ENCODE measurements around the gene PPP1R18.

PPP1R18 gene

DNA sequence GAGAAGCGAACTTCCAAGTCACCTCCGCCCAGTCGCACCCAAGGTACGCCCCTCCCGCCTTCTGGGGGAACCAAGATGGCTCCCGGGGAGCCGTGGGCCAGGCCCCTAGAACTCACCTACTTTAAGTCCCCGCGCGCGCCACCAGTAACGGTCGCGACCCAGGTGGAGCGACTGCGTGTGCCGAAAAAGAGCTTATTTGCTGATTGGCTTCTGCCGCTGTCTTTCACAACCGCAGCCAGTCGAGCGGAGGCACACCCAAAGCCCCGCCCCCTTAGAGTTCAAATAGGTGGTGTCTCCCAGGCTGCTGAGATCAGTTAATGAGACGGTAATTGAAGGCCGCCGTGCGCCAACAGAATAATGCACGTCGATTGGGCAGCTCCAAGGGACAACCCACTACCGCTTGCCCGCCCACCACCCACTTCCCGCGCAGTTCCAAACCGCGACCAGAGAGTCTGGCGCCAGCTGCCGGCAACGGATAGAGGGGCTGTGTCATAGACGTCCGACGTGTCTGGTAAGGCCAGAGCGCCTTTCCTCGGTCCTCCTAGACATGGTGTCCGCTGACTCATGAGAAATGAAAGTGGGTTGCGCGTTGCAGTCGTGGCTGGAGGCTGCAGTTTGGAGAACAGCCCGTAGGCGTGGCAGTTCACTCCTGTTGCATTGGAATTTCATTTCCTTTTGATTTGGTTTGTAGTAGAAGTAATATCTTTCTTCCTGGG lies 30.8 kb upstream of the PPP1R18 start, which contains the start of gene MDC1:
MDC1 (minus strand) TSS at position 153 of the 716 bp plus-strand sequence. CDS start 2,106 bp downstream, outside the sequence.
- Histone ChIP-seq H3K27me3 (ENCODE audit: insufficient read depth, low read length) (no peaks in the 10 kb centered on the region), H3K36me3 (ENCODE audit: insufficient read depth, low read depth, low read length) (peaks cover 40% of the 10 kb centered on the region), H3K4me3 (ENCODE audit: low read length) (peak within 1 kb of the TSS; percentile 64), H3K4me1 (ENCODE audit: insufficient read depth, low read length) (peaks cover 5% of the 10 kb centered on the region; the same call in 1 of the 2 replicates), H3K9ac (ENCODE audit: low read depth, low read length) (peak within 1 kb of the TSS; percentile 95), H3K9me3 (ENCODE audit: insufficient read depth, low read depth, low read length) (no peaks in the 10 kb centered on the region), H3K27ac (ENCODE audit: low read length) (peak within 1 kb of the TSS; percentile 75)

DNA sequence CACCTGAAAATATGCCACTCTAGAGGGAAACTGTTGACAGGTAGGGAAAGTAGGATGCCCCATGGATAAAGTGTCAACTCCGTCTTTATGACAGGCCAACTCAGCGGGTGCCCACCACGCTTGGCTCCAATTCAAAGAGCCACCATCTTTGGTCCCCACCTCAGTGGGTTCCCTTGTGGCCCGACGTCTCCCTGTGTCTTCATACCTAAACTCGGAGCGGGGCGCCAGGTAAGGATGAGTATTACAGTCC lies 30.4 kb upstream of the PPP1R18 start:
- Histone ChIP-seq H3K36me3 (ENCODE audit: insufficient read depth, low read depth, low read length) (peaks cover 40% of the 10 kb centered on the region), H3K4me1 (ENCODE audit: insufficient read depth, low read length) (peaks cover 5% of the 10 kb centered on the region; the same call in 1 of the 2 replicates), H3K27ac (ENCODE audit: low read length) (peak overlapping the region; percentile 31), H3K9ac (ENCODE audit: low read depth, low read length) (peak overlapping the region; percentile 95; the same call in 1 of the 2 replicates), H3K9me3 (ENCODE audit: insufficient read depth, low read depth, low read length) (no peaks in the 10 kb centered on the region), H3K27me3 (ENCODE audit: insufficient read depth, low read length) (no peaks in the 10 kb centered on the region), H3K4me3 (ENCODE audit: low read length) (peak overlapping the region; percentile 64)

DNA sequence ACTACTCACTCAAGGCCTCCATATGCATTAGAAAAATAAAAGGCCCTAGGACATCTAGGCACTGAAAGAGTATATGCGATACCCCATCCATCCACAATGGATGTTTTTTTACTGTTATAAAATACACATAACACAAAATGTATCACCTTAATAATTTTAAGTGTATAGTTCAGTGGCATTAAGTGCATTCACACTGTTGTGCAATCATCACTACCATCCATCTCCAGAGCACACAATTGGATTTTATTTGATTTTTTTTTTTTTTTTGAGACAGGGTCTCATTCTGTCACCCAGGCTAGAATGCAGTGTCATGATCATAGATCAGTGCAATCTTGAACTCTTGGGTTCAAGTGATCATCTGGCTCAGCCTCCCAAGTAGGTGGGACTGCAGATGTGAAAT lies 27.8 kb upstream of the PPP1R18 start:
- Histone ChIP-seq H3K9ac (ENCODE audit: low read depth, low read length) (no peak overlapping the region), H3K36me3 (ENCODE audit: insufficient read depth, low read depth, low read length) (peaks cover 56% of the 10 kb centered on the region), H3K27me3 (ENCODE audit: insufficient read depth, low read length) (no peaks in the 10 kb centered on the region), H3K9me3 (ENCODE audit: insufficient read depth, low read depth, low read length) (no peaks in the 10 kb centered on the region), H3K4me3 (ENCODE audit: low read length) (no peak overlapping the region), H3K27ac (ENCODE audit: low read length) (no peak overlapping the region), H3K4me1 (ENCODE audit: insufficient read depth, low read length) (peaks cover 5% of the 10 kb centered on the region; the same call in 1 of the 2 replicates)

DNA sequence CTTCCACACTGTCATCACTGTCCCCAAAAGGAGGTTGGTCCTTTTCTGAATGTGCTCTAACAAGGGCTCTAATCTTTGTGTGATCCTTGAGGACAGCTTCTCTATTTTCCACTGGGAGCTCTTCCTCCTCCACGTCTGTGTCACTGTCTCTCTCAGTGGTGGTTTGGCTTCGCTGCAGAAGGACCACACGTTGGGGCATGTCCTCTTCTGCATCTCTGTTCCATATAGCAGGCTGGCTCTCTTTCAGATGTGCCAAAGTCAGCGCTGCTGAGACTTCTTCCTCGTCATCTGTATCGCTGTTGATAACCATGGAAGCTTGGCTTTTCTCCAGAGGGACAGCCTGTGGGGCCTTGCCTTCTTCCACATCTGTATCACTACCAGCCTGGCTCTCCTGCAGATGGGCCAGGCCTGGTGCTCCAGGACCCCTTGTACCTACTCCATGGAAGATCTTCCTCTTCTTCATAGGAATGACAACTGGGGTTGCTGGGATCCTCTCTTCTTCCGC lies 26.0 kb upstream of the PPP1R18 start:
- H3K27ac ChIP-seq (ENCODE audit: low read length) = no peak overlapping the region
- H3K36me3 ChIP-seq (ENCODE audit: insufficient read depth, low read depth, low read length) = peaks cover 74% of the 10 kb centered on the region
- H3K9me3 ChIP-seq (ENCODE audit: insufficient read depth, low read depth, low read length) = no peaks in the 10 kb centered on the region
- H3K4me3 ChIP-seq (ENCODE audit: low read length) = no peak overlapping the region
- no peaks in the 10 kb centered on the region for H3K27me3 ChIP-seq (ENCODE audit: insufficient read depth, low read length)
- H3K4me1 ChIP-seq (ENCODE audit: insufficient read depth, low read length) = peaks cover 2% of the 10 kb centered on the region; the same call in 1 of the 2 replicates
- no peak overlapping the region for H3K9ac ChIP-seq (ENCODE audit: low read depth, low read length)

DNA sequence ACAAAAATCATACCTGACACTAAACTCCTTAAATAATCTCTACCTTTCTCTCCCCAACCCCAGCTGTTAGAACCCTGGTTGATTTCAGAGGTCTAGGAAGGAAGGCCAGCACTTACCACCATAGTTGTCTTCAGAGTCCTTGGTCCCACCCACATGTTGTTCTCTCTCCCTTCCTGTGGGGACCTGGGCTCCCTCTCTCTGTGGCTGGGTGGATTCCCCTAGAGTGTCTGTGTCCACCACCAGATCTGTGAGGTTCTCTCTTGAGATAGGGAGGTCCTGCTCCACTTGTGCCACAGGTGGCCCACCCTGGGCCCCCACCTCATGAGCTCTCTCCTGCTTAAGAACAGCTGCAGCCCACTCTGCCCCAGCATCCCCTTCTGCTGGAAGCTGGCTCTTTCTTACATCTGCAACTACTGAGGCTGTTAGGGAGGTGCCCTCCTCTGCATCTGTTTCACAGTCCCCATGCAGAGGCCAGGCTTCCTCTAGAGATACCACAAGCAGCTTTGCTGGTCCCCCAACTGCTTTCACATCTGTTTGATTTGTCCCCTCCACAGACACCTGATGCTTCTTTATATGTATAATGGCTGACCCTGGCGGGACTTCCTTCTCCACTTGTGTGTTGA lies 25.4 kb upstream of the PPP1R18 start:
- Histone ChIP-seq H3K9me3 (ENCODE audit: insufficient read depth, low read depth, low read length) (no peaks in the 10 kb centered on the region), H3K4me3 (ENCODE audit: low read length) (no peak overlapping the region), H3K27ac (ENCODE audit: low read length) (no peak overlapping the region), H3K27me3 (ENCODE audit: insufficient read depth, low read length) (no peaks in the 10 kb centered on the region), H3K36me3 (ENCODE audit: insufficient read depth, low read depth, low read length) (peaks cover 80% of the 10 kb centered on the region), H3K4me1 (ENCODE audit: insufficient read depth, low read length) (peaks cover 2% of the 10 kb centered on the region; the same call in 1 of the 2 replicates), H3K9ac (ENCODE audit: low read depth, low read length) (no peak overlapping the region)

DNA sequence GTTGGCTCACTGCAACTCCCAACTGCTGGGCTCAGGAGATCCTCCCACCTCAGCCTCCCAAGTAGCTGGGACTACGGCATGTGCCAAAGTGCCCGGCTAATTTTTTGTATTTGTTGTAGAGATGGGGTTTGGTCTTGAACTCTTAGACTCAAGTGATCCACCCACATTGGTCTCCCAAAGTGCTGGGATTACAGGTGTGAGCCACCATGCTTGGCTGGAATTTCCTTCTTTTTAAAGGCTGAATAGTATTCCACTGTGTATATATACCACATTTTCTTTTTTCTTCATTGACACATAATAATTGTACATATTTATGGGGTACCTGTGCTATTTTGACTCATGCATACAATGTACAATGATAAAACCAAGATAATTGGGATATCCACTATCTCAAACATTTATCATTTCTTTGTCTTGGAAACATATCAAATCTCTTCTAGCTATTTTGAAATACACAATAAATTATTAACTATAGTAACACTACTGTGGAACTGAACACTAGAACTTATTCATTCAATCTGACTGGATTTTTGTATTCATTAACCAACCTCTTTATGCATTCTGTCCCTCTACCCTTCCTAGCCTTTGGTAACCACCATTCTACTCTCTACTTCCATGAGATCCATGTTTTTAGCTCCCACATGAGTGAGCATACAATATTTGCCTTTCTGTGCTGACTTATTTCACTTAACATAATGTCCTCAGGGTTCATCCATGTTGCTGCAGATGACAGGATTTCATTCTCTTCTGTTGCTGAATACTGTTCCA lies 22.8 kb upstream of the PPP1R18 start:
- H3K9ac ChIP-seq (ENCODE audit: low read depth, low read length) = no peak overlapping the region
- peaks cover 93% of the 10 kb centered on the region for H3K36me3 ChIP-seq (ENCODE audit: insufficient read depth, low read depth, low read length)
- H3K4me3 ChIP-seq (ENCODE audit: low read length) = no peak overlapping the region
- H3K27me3 ChIP-seq (ENCODE audit: insufficient read depth, low read length) = no peaks in the 10 kb centered on the region
- H3K27ac ChIP-seq (ENCODE audit: low read length) = no peak overlapping the region
- H3K4me1 ChIP-seq (ENCODE audit: insufficient read depth, low read length) = no peaks in the 10 kb centered on the region
- H3K9me3 ChIP-seq (ENCODE audit: insufficient read depth, low read depth, low read length) = no peaks in the 10 kb centered on the region

DNA sequence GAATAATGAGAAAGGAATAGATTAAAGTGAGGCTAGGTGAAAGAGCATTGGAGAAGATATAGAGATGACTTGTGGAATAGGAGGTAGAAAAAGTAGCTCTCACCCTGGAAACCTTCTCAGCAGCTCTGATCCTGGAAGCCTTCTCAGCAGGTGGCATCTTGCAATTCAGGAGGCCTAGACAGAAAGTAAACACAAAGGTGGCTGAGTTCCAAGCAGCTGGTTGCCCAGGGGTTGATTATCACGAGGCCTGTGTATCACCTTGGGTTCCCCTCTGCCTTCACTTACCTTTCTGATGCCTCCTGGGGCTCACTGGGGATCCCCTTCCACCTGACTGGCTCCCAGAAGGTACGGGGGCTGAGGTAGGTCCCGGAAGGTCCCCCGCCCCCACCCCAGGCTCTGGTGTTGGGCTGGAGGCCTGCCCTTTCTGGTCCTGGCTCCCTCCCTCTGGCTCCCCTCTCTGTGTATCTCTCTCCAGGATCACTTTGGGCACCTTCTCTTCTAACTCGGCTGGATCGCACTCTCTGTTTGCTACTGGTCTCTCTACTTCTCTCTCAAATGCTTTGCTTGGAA lies 20.9 kb upstream of the PPP1R18 start:
- Histone ChIP-seq H3K4me1 (ENCODE audit: insufficient read depth, low read length) (no peaks in the 10 kb centered on the region), H3K36me3 (ENCODE audit: insufficient read depth, low read depth, low read length) (peaks cover 92% of the 10 kb centered on the region), H3K27me3 (ENCODE audit: insufficient read depth, low read length) (no peaks in the 10 kb centered on the region), H3K9ac (ENCODE audit: low read depth, low read length) (no peak overlapping the region), H3K4me3 (ENCODE audit: low read length) (no peak overlapping the region), H3K27ac (ENCODE audit: low read length) (no peak overlapping the region), H3K9me3 (ENCODE audit: insufficient read depth, low read depth, low read length) (no peaks in the 10 kb centered on the region)

DNA sequence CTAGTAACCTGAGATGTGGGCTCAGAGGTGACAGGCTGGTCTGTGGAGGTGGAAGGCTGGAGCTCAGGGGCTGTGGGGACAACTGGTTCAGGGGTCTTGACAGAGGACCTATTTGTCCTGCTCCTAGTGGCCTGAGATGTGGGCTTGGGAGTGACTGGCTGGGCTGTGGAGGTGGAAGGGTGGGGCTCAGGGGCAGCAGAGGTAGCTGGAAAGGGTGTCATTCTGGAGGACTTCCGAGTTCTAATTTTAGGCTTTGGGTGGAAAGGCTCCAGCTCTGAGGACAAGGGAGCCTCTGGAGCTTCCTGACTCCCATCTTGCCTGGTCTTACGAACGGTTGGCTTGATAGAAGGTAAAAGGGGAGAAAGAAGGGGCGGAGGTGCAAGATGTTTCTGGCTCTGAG lies 19.2 kb upstream of the PPP1R18 start:
- no peak overlapping the region for H3K27ac ChIP-seq (ENCODE audit: low read length)
- no peak overlapping the region for H3K9ac ChIP-seq (ENCODE audit: low read depth, low read length)
- H3K9me3 ChIP-seq (ENCODE audit: insufficient read depth, low read depth, low read length) = no peaks in the 10 kb centered on the region
- no peaks in the 10 kb centered on the region for H3K27me3 ChIP-seq (ENCODE audit: insufficient read depth, low read length)
- H3K36me3 ChIP-seq (ENCODE audit: insufficient read depth, low read depth, low read length) = peaks cover 84% of the 10 kb centered on the region
- H3K4me1 ChIP-seq (ENCODE audit: insufficient read depth, low read length) = no peaks in the 10 kb centered on the region
- H3K4me3 ChIP-seq (ENCODE audit: low read length) = no peak overlapping the region

DNA sequence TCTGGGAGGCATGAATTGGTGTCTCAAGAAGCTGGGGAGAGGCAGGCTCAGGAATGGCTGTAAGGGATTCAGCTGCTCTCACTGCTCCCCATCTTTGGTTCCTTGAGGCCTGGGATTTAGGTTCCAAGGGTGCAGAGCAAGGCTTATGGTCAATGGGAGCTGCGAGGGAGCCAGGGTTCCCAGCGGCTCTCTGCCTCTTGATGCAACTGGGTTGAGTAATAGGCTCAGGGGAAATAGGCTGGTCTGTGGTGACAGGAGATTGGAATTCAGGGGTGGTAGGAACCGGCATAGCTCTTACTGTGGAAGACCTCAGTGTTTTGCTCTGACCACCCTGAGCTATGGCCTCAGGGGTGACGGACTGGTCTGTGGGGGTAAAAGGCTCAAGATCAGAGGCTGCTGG lies 17.4 kb upstream of the PPP1R18 start:
- Histone ChIP-seq H3K4me1 (ENCODE audit: insufficient read depth, low read length) (no peaks in the 10 kb centered on the region), H3K9ac (ENCODE audit: low read depth, low read length) (no peak overlapping the region), H3K27ac (ENCODE audit: low read length) (no peak overlapping the region), H3K4me3 (ENCODE audit: low read length) (no peak overlapping the region), H3K9me3 (ENCODE audit: insufficient read depth, low read depth, low read length) (no peaks in the 10 kb centered on the region), H3K36me3 (ENCODE audit: insufficient read depth, low read depth, low read length) (peaks cover 83% of the 10 kb centered on the region), H3K27me3 (ENCODE audit: insufficient read depth, low read length) (no peaks in the 10 kb centered on the region)

DNA sequence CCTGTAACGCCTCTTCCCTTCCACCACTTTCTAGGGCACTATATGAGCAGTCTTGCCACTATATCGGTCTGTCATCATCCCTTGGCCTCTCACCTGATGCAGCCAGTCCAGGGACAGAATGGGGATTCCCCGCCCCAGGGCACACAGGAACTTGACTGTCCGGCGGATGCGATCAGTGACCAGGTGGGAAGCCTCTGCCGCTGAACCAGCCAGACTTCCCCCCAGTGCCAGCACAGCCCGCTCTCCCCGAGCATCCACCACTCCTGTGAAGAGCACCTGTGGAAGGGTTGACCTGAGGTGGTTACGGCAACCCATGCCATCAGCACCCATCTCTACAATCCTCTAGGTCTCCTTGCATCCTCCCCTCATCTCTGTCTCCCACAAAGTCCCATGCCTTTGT lies 16.6 kb upstream of the PPP1R18 start:
- peaks cover 75% of the 10 kb centered on the region for H3K36me3 ChIP-seq (ENCODE audit: insufficient read depth, low read depth, low read length)
- H3K27me3 ChIP-seq (ENCODE audit: insufficient read depth, low read length) = no peaks in the 10 kb centered on the region
- H3K9ac ChIP-seq (ENCODE audit: low read depth, low read length) = no peak overlapping the region
- H3K4me3 ChIP-seq (ENCODE audit: low read length) = no peak overlapping the region
- H3K9me3 ChIP-seq (ENCODE audit: insufficient read depth, low read depth, low read length) = no peaks in the 10 kb centered on the region
- H3K4me1 ChIP-seq (ENCODE audit: insufficient read depth, low read length) = no peaks in the 10 kb centered on the region
- H3K27ac ChIP-seq (ENCODE audit: low read length) = no peak overlapping the region

DNA sequence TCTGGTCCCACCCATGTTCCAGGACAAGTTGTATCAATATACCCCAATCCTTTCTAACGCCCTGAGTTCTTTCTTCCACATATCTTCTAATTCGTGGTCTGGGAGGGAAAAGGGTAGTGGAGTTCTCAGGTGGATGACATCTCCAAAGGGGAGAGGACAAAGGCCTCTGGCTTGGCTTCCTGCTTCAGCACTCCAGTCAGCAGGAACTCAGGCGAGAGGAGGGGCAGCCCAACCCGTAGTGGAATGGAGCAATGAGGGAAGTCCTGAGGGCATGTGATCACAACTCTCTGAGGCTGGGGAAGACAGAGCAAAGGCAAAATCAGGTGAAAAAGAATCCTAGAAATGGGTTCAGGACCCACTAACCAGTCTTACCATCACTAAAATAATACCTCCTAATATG lies 13.9 kb upstream of the PPP1R18 start:
- Histone ChIP-seq H3K4me1 (ENCODE audit: insufficient read depth, low read length) (no peaks in the 10 kb centered on the region), H3K4me3 (ENCODE audit: low read length) (no peak overlapping the region), H3K27me3 (ENCODE audit: insufficient read depth, low read length) (no peaks in the 10 kb centered on the region), H3K36me3 (ENCODE audit: insufficient read depth, low read depth, low read length) (peaks cover 53% of the 10 kb centered on the region), H3K27ac (ENCODE audit: low read length) (no peak overlapping the region), H3K9ac (ENCODE audit: low read depth, low read length) (no peak overlapping the region), H3K9me3 (ENCODE audit: insufficient read depth, low read depth, low read length) (no peaks in the 10 kb centered on the region)

All from iPS-20b (cell line).